Lung microvascular endothelial cell (primary cell): ENCODE results near the gene BACE1. TPM values are rescaled to one million over a fixed set of nuclear protein-coding genes. Genes with fewer than 3 reads are reported as not detected.
"Not testable (repeated sequence)": the region's sequence is repeated elsewhere in the genome, so short reads cannot be mapped to it uniquely, and the experiment has no call there.

Source experiments
- DNase-seq, 2 donors: peaks; one replicate each; pipeline versions ENCODE4 v3.0.0 to v3.0.0-alpha.2; 2010; ENCODE audit warnings: low read depth in 2 of 2
- total RNA-seq: library from RNA; depleted of rRNA; stranded (reverse); fragments of >200 nt; gene quantifications from 2 replicates; pipeline ENCODE4 v1.2.1, GENCODE V29; 2014

Gene BACE1
- total RNA-seq, 1 donor from 2014 or later = 6.3 TPM

GRCh38 chr11:117278347-117278746, 37.7 kb downstream of the BACE1 start:
- no peak for DNase-seq

GRCh38 chr11:117273550-117274289, 42.3 kb downstream of the BACE1 start:
- peak in 1 of 2 donors; percentile 45 for DNase-seq

GRCh38 chr11:117272175-117272574, 43.9 kb downstream of the BACE1 start:
- not testable (repeated sequence) for DNase-seq

GRCh38 chr11:117271208-117271607, 44.8 kb downstream of the BACE1 start:
- DNase-seq = no peak

- DNase-seq = no peak
These were observed 46.2 kb downstream of the BACE1 start for GRCh38 chr11:117269856-117270255.

- no peak for DNase-seq
These were observed 50.3 kb downstream of the BACE1 start for GRCh38 chr11:117265745-117266144.

GRCh38 chr11:117264624-117265323, 51.3 kb downstream of the BACE1 start:
- not testable (repeated sequence) for DNase-seq

- DNase-seq = no peak
These were observed 56.6 kb downstream of the BACE1 start for GRCh38 chr11:117259417-117259816.

- no peak for DNase-seq
These were observed 57.5 kb downstream of the BACE1 start for GRCh38 chr11:117258576-117258975.

- DNase-seq = no peak
These were observed 59.5 kb downstream of the BACE1 start for GRCh38 chr11:117256573-117256972.

GRCh38 chr11:117255966-117256365, 60.1 kb downstream of the BACE1 start:
- no peak for DNase-seq

GRCh38 chr11:117251506-117251905, 64.5 kb downstream of the BACE1 start:
- no peak for DNase-seq

- no peak for DNase-seq
These were observed 66.5 kb downstream of the BACE1 start for GRCh38 chr11:117249571-117249970.

GRCh38 chr11:117248341-117248740, 67.7 kb downstream of the BACE1 start:
- no peak for DNase-seq

GRCh38 chr11:117239295-117239694, 76.8 kb downstream of the BACE1 start:
- peak in 1 of 2 donors; percentile 95 for DNase-seq

GRCh38 chr11:117238221-117238620, 77.8 kb downstream of the BACE1 start:
- DNase-seq = no peak

Other genes starting within 250 kb of the BACE1 start
- gene SIK3, start 217.8 kb downstream of the BACE1 start, total RNA-seq = 6.1 and 6.3 TPM in 2 replicates
- gene PAFAH1B2, start 172.0 kb downstream of the BACE1 start, total RNA-seq = 141 and 188 TPM in 2 replicates
- 7.2 and 8.9 TPM in 2 replicates for gene SIDT2, start 137.5 kb downstream of the BACE1 start, total RNA-seq
- 7.3 and 9.2 TPM in 2 replicates for gene TAGLN, start 116.9 kb downstream of the BACE1 start, total RNA-seq
- gene PCSK7, start 84.2 kb downstream of the BACE1 start, total RNA-seq = 27.0 and 35.1 TPM in 2 replicates
- 5.2 and 7.1 TPM in 2 replicates for gene RNF214, start 83.6 kb downstream of the BACE1 start, total RNA-seq
- 1.4 and 1.5 TPM in 2 replicates for gene BACE1-AS, start 24.9 kb downstream of the BACE1 start, total RNA-seq
- 11.9 and 13.3 TPM in 2 replicates for gene CEP164, start 11.6 kb upstream of the BACE1 start, total RNA-seq